H1 (cell line): ENCODE results near the gene TGM6. TPM values are rescaled to one million over a fixed set of nuclear protein-coding genes. Genes with fewer than 3 reads are reported as not detected.

Experiments used
- CTCF ChIA-PET: fragments of 300-600 bp; sonication (Branson Sonifier 250); formaldehyde crosslinking; loops from one replicate; lab custom pipeline; 2021; ENCODE audit not compliant: partially characterized antibody; lab: Charles Lee
- POLR2A ChIA-PET: fragments of 300-600 bp; sonication (Branson Sonifier 250); formaldehyde crosslinking; loops from one replicate; lab custom pipeline; 2021; ENCODE audit warnings: inconsistent platforms; ENCODE audit not compliant: partially characterized antibody; lab: Charles Lee
- DNase-seq, 2 experiments: peaks; one replicate each; pipeline versions ENCODE4 v3.0.0 to v3.0.0-alpha.2; 2010 to 2022; ENCODE audit warnings: low spot score in 2 of 2, low read depth in 1 of 2, mixed read lengths in 1 of 2
- FAIRE-seq: peaks from 2 replicates; lab custom pipeline; 2011; peaks lifted over from hg19 to GRCh38; lab: Jason Lieb, UNC
- H2AFZ ChIP-seq: 2 replicates; pipeline ENCODE4 v1.8.1; 2012; ENCODE audit warnings: low read length, inconsistent platforms
- H2AK5ac ChIP-seq: 2 replicates; pipeline ENCODE4 v1.6.1; 2013; ENCODE audit warnings: low read depth, low read length
- H2BK120ac ChIP-seq: replicated peaks from 2 replicates; pipeline ENCODE3; 2013; ENCODE audit warnings: low read depth, low read length, inconsistent platforms
- H2BK12ac ChIP-seq: 2 replicates; pipeline ENCODE4 v1.6.1; 2013; ENCODE audit warnings: low read depth, low read length
- H2BK15ac ChIP-seq: 2 replicates; pipeline ENCODE4 v1.6.1; 2013; ENCODE audit warnings: low read length
- H2BK20ac ChIP-seq: 2 replicates; pipeline ENCODE4 v1.6.1; 2013; ENCODE audit warnings: low read length
- H2BK5ac ChIP-seq: 2 replicates; pipeline ENCODE4 v1.6.1; 2013; ENCODE audit warnings: low read depth, low read length
- H3K14ac ChIP-seq: 2 replicates; pipeline ENCODE4 v1.6.1; 2013; ENCODE audit warnings: inconsistent platforms; ENCODE audit not compliant: insufficient read length
- H3K18ac ChIP-seq: 2 replicates; pipeline ENCODE4 v1.6.1; 2013; ENCODE audit warnings: low read length; ENCODE audit errors: extremely low read depth
- H3K23ac ChIP-seq: 2 replicates; pipeline ENCODE4 v1.6.1; 2013; ENCODE audit warnings: inconsistent platforms; ENCODE audit not compliant: insufficient read length
- H3K23me2 ChIP-seq: 2 replicates; pipeline ENCODE4 v1.6.1; 2013; ENCODE audit warnings: low read depth, low read length
- H3K27ac ChIP-seq: 2 replicates; pipeline ENCODE4 v1.6.1; 2011; ENCODE audit warnings: low read depth, low read length, inconsistent platforms
- H3K27me3 ChIP-seq, 4 experiments: replicated peaks in 1 of 4; 1 replicate in 1 of 4; 2 replicates in 3 of 4; pipeline versions ENCODE4 v1.6.1 to v1.8.1; 2011 to 2013; ENCODE audit warnings: low read length in 3 of 4, mild to moderate bottlenecking in 3 of 4, inconsistent platforms in 2 of 4, mixed read lengths in 2 of 4, moderate library complexity in 1 of 4; ENCODE audit not compliant: control insufficient read depth in 3 of 4, insufficient read depth in 3 of 4; ENCODE audit errors: extremely low read depth in 1 of 4
- H3K36me3 ChIP-seq, 4 experiments: 2 replicates each; pipeline versions ENCODE4 v1.6.1 to v1.8.1; 2011 to 2013; ENCODE audit warnings: mild to moderate bottlenecking in 4 of 4, low read length in 3 of 4, moderate library complexity in 2 of 4, control low read depth in 1 of 4, inconsistent platforms in 1 of 4; ENCODE audit not compliant: insufficient read depth in 4 of 4, control insufficient read depth in 2 of 4
- H3K4ac ChIP-seq: replicated peaks from 2 replicates; pipeline ENCODE3; 2013; ENCODE audit warnings: low read length, low read depth, mixed read lengths, inconsistent platforms; ENCODE audit not compliant: insufficient read length
- H3K4me1 ChIP-seq, 4 experiments: replicated peaks in 1 of 4; 1 replicate in 1 of 4; 2 replicates in 3 of 4; pipeline versions ENCODE4 v1.6.1 to v1.8.1; 2011 to 2013; ENCODE audit warnings: low read length in 3 of 4, inconsistent platforms in 2 of 4, mixed read lengths in 1 of 4; ENCODE audit not compliant: insufficient read depth in 4 of 4, control insufficient read depth in 3 of 4
- H3K4me2 ChIP-seq, 2 experiments: 2 replicates each; pipeline versions ENCODE4 v1.6.1 to v1.8.1; 2011 to 2013; ENCODE audit warnings: low read depth in 2 of 2, low read length in 2 of 2, control low read depth in 1 of 2, inconsistent platforms in 1 of 2, mild to moderate bottlenecking in 1 of 2; ENCODE audit not compliant: insufficient read depth in 1 of 2
- H3K4me3 ChIP-seq, 4 experiments: fragments of 200-600, 300-600 bp in 1 of 4; sonication (generic), shearing (Covaris generic), sonication (Bioruptor Twin) in 1 of 4; 2 replicates each; pipeline versions ENCODE4 v1.5.1 to v1.8.1; 2011 to 2016; ENCODE audit warnings: low read length in 4 of 4, low read depth in 3 of 4, control low read depth in 2 of 4, inconsistent platforms in 2 of 4, mild to moderate bottlenecking in 2 of 4, mixed read lengths in 1 of 4, moderate library complexity in 1 of 4; ENCODE audit not compliant: insufficient read depth in 2 of 4; ENCODE audit errors: extremely low read depth in 1 of 4
- H3K56ac ChIP-seq: replicated peaks from 2 replicates; pipeline ENCODE3; 2013; ENCODE audit warnings: low read depth, mild to moderate bottlenecking, mixed read lengths, low read length, inconsistent platforms; ENCODE audit not compliant: insufficient read length
- H3K79me1 ChIP-seq: 2 replicates; pipeline ENCODE4 v1.6.1; 2013; ENCODE audit warnings: low read depth, low read length, control low read depth
- H3K79me2 ChIP-seq, 2 experiments: 2 replicates each; pipeline versions ENCODE4 v1.6.1 to v1.8.1; 2012 to 2013; ENCODE audit warnings: low read length in 2 of 2, mild to moderate bottlenecking in 2 of 2, inconsistent platforms in 1 of 2; ENCODE audit not compliant: insufficient read depth in 2 of 2, control insufficient read depth in 1 of 2
- H3K9ac ChIP-seq, 4 experiments: replicated peaks in 1 of 4; 1 replicate in 1 of 4; 2 replicates in 3 of 4; pipeline versions ENCODE4 v1.6.1 to v1.8.1; 2011 to 2013; ENCODE audit warnings: low read depth in 3 of 4, low read length in 3 of 4, control low read depth in 2 of 4, mild to moderate bottlenecking in 2 of 4, moderate library complexity in 2 of 4, inconsistent platforms in 1 of 4; ENCODE audit errors: extremely low read depth in 1 of 4
- H3K9me3 ChIP-seq, 2 experiments: 2 replicates each; pipeline versions ENCODE4 v1.6.1 to v1.8.1; 2012 to 2013; ENCODE audit warnings: mild to moderate bottlenecking in 2 of 2, moderate library complexity in 2 of 2, control low read depth in 1 of 2, inconsistent platforms in 1 of 2, low read depth in 1 of 2, low read length in 1 of 2, mixed read lengths in 1 of 2; ENCODE audit not compliant: insufficient read depth in 2 of 2
- H4K20me1 ChIP-seq, 2 experiments: replicated peaks in 1 of 2; 2 replicates each; pipeline versions ENCODE3 to v1.8.1; 2011 to 2013; ENCODE audit warnings: inconsistent platforms in 2 of 2, low read length in 2 of 2, mild to moderate bottlenecking in 1 of 2; ENCODE audit not compliant: insufficient read depth in 2 of 2, control insufficient read depth in 1 of 2
- H4K5ac ChIP-seq: 2 replicates; pipeline ENCODE4 v1.6.1; 2013; ENCODE audit warnings: low read length, low read depth, mixed read lengths, inconsistent platforms; ENCODE audit not compliant: insufficient read length
- H4K8ac ChIP-seq: 2 replicates; pipeline ENCODE4 v1.8.0; 2013; ENCODE audit warnings: mild to moderate bottlenecking, moderate library complexity, low read length, inconsistent platforms; ENCODE audit not compliant: insufficient read depth; ENCODE audit errors: extremely low read depth
- H4K91ac ChIP-seq: replicated peaks from 2 replicates; pipeline ENCODE3; 2013; ENCODE audit warnings: low read length, mixed read lengths, inconsistent platforms; ENCODE audit not compliant: insufficient read length
- CEBPB ChIP-seq: IDR thresholded peaks from 2 replicates; pipeline ENCODE4 v1.6.1; 2012; ENCODE audit warnings: low read depth, low read length
- CREB1 ChIP-seq: IDR thresholded peaks from 2 replicates; pipeline ENCODE4 v1.6.1; 2012; ENCODE audit warnings: inconsistent platforms
- CTBP2 ChIP-seq: IDR thresholded peaks from 2 replicates; pipeline ENCODE4 v1.7.0; 2011; ENCODE audit warnings: borderline replicate concordance, mild to moderate bottlenecking, moderate library complexity, mixed read lengths, low read length; ENCODE audit not compliant: insufficient read depth, insufficient read length
- EZH2 ChIP-seq: fragments of 200-600 bp; sonication (generic); IDR thresholded peaks from 2 replicates; pipeline ENCODE4 v1.7.1; 2012; ENCODE audit warnings: low read depth, mild to moderate bottlenecking, moderate library complexity, low read length, inconsistent platforms; ENCODE audit not compliant: severe bottlenecking
- HDAC6 ChIP-seq: IDR thresholded peaks from one replicate; pipeline ENCODE4 v1.7.1; 2012; ENCODE audit warnings: low read depth, mild to moderate bottlenecking, inconsistent platforms, low read length, moderate library complexity
- PHF8 ChIP-seq: fragments of 200-600 bp; sonication (generic); conservative IDR thresholded peaks from 2 replicates; pipeline ENCODE4 v1.7.1; 2012; ENCODE audit warnings: low read depth, mild to moderate bottlenecking, inconsistent platforms, low read length, moderate library complexity
- RFX5 ChIP-seq: IDR thresholded peaks from 2 replicates; pipeline ENCODE4 v1.6.1; 2011; ENCODE audit warnings: low read depth, low read length, improper control_type of control experiment, borderline replicate concordance
- RNF2 ChIP-seq: fragments of 200-900, 300-1000 bp; sonication (generic); IDR thresholded peaks from 2 replicates; pipeline ENCODE4 v1.7.1; 2016; ENCODE audit warnings: borderline replicate concordance, low read depth, mild to moderate bottlenecking, antibody characterized with exemption, low read length; ENCODE audit not compliant: poor library complexity, severe bottlenecking; ENCODE audit errors: missing control alignments
- SAP30 ChIP-seq: fragments of 300-600 bp; sonication (generic); IDR thresholded peaks from 2 replicates; pipeline ENCODE4 v1.7.1; 2012; ENCODE audit warnings: low read length, moderate library complexity, mild to moderate bottlenecking, inconsistent platforms; ENCODE audit not compliant: insufficient read depth, insufficient replicate concordance
- SP4 ChIP-seq: IDR thresholded peaks from 2 replicates; pipeline ENCODE4 v1.6.1; 2012; ENCODE audit warnings: low read length, inconsistent platforms
- WGBS, 2 experiments: shearing (Covaris generic) in 1 of 2; methylation state at CpG; one replicate each; pipeline versions ENCODE4 v1.1.6 to v1.1.7; 2013 to 2015; ENCODE audit warnings: low lambda C conversion rate in 2 of 2, mixed read lengths in 2 of 2, inconsistent platforms in 1 of 2, low coverage in 1 of 2, missing lambda C conversion rate in 1 of 2; ENCODE audit not compliant: insufficient replicate concordance in 2 of 2, insufficient coverage in 1 of 2, insufficient read length in 1 of 2; ENCODE audit errors: extremely low coverage in 1 of 2, missing lambda C conversion rate in 1 of 2; 5-methylcytosine and 5-hydroxymethylcytosine counted together
- polyA plus RNA-seq, 7 experiments: library from polyadenylated mRNA; depleted of rRNA in 3 of 7; stranded (reverse) in 5 of 7; unstranded in 2 of 7; fragments of >200 nt in 5 of 7; fragments of 200-250 nt in 2 of 7; gene quantifications; 1 replicate in 5 of 7; 2 replicates in 1 of 7; 4 replicates in 1 of 7; pipeline versions ENCODE4 v1.2.1 to v1.2.3, GENCODE V29; 2011 to 2013; ENCODE audit warnings: missing spikeins in 2 of 7, mixed read lengths in 2 of 7
- total RNA-seq: library from RNA; stranded (reverse); fragmentation: NEBNext Ultra II Directional; extraction: Animal tissue kit (Norgen Biotek cat#: 25700); gene quantifications from 2 replicates; pipeline ENCODE4 v1.2.1, GENCODE V29; 2021
- TF ChIP-seq, protein P1 (sequence below), 3 experiments: IDR thresholded peaks; 1 replicate in 2 of 3; 2 replicates in 1 of 3; pipeline versions ENCODE4 v1.5.1 to v1.6.1; 2011; ENCODE audit warnings: low read length in 3 of 3, mild to moderate bottlenecking in 3 of 3, inconsistent platforms in 2 of 3, low read depth in 1 of 3, moderate library complexity in 1 of 3; ENCODE audit not compliant: insufficient read depth in 1 of 3; ENCODE audit errors: control extremely low read depth in 1 of 3

Gene TGM6
- total and polyA plus RNA-seq, 2 of the 8 experiments (the other 6 are each of a cell fraction or from before 2014, with no cell fraction given): 0.03 TPM; not detected in 1

DNA sequence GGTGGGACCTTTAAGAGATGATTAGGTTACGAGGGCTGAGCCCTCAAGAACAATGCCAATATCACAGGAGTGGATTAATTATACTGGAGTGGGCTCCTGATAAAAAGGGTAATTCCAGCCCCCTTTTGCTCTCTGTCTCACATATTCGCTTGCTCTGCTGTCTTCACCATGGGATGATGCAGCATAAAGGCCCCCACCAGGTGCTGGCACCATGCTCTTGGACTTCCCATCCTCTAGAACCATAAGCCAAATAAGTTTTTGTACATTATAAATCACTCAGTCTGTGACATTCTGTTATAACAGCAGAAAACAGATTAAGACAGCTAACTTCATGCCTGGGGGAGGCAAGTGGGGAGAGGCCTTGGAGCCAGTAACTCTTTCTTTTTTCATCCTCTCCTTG, 99.7 kb downstream of the TGM6 start:
- Histone ChIP-seq H2BK5ac (no peak overlapping the region), H3K56ac (no peak overlapping the region), H2BK120ac (no peak overlapping the region), H4K8ac (no peak overlapping the region), H2AFZ (no peak overlapping the region), H3K23ac (no peak overlapping the region), H3K27ac (no peak overlapping the region), H2BK12ac (no peak overlapping the region), H3K9ac (no peak overlapping the region), H3K4ac (no peak overlapping the region), H3K4me3 (no peak overlapping the region), H2AK5ac (no peak overlapping the region), H3K79me1 (no peaks in the 10 kb centered on the region), H3K23me2 (no peaks in the 10 kb centered on the region), H3K4me2 (no peak overlapping the region), H3K14ac (no peak overlapping the region), H4K5ac (no peak overlapping the region), H4K91ac (no peak overlapping the region), H2BK15ac (no peak overlapping the region), H4K20me1 (no peaks in the 10 kb centered on the region), H3K18ac (no peak overlapping the region), H3K36me3 (no peaks in the 10 kb centered on the region; a peak in 1 of 8 replicates), H3K79me2 (no peaks in the 10 kb centered on the region), H2BK20ac (no peak overlapping the region), H3K4me1 (no peaks in the 10 kb centered on the region), H3K27me3 (no peaks in the 10 kb centered on the region; a peak in 1 of 7 replicates), H3K9me3 (no peaks in the 10 kb centered on the region; a peak in 1 of 4 replicates)
- ChIA-PET CTCF (interaction anchor here (2.0 kb wide), 1 partner anchor 42 kb away, joined by 15 read pairs; no protein-coding TSS in a partner anchor), POLR2A (interaction anchor here (1.0 to 1.4 kb wide), 2 partner anchors 10 to 14 kb away, joined by 3 to 4 read pairs; partner anchors contain the start of gene SNRPB)
- WGBS, 2 experiments: 89% methylated on average over 2 of the region's 2 CpGs; no CpG with 5 or more reads in 1 of the 2 experiments
- DNase-seq (no peak), FAIRE-seq (no peak)
- TF ChIP-seq SAP30 (no peak), CEBPB (no peak), SP4 (no peak), RFX5 (no peak), CREB1 (no peak), PHF8 (no peak), CTBP2 (no peak), EZH2 (no peak), HDAC6 (no peak), RNF2 (no peak)
- TF ChIP-seq, protein P1, sequence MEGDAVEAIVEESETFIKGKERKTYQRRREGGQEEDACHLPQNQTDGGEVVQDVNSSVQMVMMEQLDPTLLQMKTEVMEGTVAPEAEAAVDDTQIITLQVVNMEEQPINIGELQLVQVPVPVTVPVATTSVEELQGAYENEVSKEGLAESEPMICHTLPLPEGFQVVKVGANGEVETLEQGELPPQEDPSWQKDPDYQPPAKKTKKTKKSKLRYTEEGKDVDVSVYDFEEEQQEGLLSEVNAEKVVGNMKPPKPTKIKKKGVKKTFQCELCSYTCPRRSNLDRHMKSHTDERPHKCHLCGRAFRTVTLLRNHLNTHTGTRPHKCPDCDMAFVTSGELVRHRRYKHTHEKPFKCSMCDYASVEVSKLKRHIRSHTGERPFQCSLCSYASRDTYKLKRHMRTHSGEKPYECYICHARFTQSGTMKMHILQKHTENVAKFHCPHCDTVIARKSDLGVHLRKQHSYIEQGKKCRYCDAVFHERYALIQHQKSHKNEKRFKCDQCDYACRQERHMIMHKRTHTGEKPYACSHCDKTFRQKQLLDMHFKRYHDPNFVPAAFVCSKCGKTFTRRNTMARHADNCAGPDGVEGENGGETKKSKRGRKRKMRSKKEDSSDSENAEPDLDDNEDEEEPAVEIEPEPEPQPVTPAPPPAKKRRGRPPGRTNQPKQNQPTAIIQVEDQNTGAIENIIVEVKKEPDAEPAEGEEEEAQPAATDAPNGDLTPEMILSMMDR (IDR thresholded peaks at IDR 0.05; ENCODE audit: control extremely low read depth in 1 of 3, insufficient read depth in 1 of 3, low read depth in 1 of 3, low read length in 3 of 3): no peak
